IPS-NIHi11 (cell line): ENCODE results near the gene ADAM11.
"Not testable (repeated sequence)": the region's sequence is repeated elsewhere in the genome, so short reads cannot be mapped to it uniquely, and the experiment has no call there.

ENCODE experiments used
- DNase-seq: peaks from one replicate; pipeline ENCODE4 v3.0.0; 2012; ENCODE audit warnings: mixed read lengths, low spot score

The ADAM11 gene, protein sequence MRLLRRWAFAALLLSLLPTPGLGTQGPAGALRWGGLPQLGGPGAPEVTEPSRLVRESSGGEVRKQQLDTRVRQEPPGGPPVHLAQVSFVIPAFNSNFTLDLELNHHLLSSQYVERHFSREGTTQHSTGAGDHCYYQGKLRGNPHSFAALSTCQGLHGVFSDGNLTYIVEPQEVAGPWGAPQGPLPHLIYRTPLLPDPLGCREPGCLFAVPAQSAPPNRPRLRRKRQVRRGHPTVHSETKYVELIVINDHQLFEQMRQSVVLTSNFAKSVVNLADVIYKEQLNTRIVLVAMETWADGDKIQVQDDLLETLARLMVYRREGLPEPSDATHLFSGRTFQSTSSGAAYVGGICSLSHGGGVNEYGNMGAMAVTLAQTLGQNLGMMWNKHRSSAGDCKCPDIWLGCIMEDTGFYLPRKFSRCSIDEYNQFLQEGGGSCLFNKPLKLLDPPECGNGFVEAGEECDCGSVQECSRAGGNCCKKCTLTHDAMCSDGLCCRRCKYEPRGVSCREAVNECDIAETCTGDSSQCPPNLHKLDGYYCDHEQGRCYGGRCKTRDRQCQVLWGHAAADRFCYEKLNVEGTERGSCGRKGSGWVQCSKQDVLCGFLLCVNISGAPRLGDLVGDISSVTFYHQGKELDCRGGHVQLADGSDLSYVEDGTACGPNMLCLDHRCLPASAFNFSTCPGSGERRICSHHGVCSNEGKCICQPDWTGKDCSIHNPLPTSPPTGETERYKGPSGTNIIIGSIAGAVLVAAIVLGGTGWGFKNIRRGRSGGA

DNA sequence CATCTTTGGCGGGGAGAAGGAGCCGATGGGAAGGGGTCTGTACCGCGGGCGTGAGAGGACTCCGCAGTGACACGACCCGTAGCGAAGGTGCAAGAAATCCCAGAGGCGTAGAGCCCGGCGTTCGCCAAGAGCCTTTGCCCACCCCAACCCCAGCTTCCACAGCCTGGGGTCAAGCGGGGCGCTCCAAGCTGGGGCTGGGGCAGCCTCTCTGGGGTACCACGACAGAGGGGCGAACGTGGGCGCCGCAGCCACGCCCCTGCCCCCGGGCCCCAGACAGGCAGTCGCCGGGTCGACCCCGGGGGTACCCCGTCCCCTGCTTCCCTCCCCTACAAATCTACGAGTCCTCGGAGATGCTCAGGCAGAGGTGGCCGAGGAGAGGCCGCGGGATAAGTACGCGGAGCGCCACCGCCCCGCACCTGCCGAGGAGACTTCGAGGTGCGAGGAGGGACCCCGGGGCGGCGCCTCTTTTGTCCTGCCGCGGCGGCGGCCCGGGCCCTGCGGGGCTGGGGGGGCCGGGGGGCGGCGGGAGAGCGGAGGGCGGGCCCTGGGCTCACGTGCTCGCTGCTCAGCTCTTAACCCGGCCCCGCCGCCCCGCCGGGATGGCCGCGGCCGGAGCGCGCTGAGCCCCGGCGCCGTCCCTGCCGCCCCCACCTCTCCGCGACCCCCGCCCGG lies at the start of gene ADAM11:
Gene ADAM11, plus strand, starts transcription at position 575 of the 672 bp plus-strand sequence. CDS start 212 bp downstream, outside the sequence.
- peak; percentile 85 for DNase-seq

DNA sequence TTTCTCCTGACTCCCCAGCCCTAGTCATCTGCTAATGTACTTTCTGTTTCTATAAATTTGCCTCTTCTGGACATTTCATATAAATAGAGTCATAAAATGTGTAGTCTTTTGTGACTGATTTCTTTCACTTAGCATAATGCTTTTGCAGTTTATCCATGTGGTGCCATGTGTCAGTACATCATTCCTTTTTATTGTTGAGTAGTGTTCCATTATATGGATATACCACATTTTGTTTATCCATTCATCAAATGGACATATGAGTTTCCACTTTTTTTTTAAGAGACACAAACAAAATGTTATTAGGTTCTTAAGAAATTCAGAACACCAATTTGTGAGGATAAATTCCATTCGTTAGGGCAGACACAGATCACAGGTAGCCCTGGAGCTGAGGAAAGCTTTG lies 39.3 kb upstream of the ADAM11 start:
- DNase-seq, result no peak

DNA sequence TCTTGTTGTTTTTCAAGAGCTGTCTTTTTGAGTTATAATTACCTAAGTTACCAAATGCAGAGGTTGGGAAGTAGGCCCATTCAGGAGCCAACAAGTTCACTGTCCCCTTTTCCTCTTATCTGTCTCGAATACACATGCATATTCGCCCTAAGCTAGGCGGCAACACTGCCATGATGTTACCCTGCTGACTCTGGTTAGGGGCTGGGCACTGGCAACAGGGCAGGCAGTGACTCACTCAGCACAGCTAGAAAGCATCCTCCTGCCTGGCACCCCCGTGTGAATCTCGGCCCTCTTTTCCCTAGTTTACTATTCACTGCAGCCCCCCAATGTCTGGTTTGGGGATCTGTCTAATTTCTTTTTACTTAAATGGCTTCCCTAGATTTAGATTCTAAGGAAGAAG lies 36.5 kb upstream of the ADAM11 start:
- DNase-seq, result no peak

DNA sequence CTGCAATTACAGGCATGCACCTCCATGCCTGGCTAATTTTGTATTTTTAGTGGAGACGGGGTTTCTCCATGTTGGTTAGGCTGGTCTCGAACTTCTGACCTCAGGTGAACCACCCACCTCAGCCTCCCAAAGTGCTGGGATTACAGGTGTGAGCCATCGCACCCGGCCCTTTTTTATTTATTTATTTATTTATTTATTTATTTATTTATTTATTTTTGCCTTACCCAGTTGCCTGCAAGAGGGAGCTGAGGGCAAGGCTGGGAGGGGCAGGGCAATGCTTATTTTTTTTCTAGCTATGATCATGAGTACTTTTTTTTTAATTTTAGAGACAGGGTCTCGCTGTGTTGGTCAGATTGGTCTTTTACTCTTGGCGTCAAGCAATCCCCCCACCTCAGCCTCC lies 32.7 kb upstream of the ADAM11 start:
- DNase-seq, result not testable (repeated sequence)

DNA sequence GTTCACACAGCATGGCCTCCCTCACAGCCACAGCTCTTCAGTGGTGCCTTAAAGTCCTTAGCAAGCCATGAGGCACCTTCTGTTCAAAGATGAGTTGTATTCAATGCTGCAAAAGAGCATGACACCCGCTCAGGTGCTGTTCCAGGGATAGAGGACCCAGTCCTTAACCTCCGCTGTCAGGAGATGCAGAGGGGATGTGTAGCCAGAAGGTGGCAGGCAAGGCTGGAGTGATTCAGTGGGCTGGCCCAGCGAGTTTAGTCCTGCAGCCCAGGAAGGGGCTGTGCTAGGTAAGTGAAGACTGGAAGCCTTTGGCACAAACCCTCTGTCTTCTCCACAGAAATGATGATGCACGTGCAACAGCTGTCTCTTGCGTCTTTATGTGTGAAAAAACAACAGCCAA lies 25.0 kb upstream of the ADAM11 start:
- DNase-seq, result peak; percentile 72

DNA sequence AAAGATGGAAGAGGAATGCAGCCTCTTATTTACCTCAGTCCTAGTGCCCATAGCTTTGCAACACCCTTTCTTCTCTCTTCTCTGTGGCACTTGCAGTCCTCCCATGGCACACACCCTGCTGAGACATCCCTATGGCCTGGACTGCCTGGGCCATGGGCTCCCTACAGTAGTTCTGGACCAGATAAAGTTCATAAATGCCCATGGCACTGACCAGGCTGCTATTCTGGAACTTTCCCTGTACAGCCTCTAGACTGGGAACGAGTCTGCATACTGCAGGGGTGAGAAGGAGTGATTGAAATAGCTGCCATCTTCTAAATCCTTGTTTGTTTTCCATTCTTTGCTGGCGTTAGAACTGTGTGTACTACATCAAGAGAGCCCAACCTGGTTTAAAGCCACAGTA lies 24.5 kb upstream of the ADAM11 start:
- DNase-seq, result no peak

DNA sequence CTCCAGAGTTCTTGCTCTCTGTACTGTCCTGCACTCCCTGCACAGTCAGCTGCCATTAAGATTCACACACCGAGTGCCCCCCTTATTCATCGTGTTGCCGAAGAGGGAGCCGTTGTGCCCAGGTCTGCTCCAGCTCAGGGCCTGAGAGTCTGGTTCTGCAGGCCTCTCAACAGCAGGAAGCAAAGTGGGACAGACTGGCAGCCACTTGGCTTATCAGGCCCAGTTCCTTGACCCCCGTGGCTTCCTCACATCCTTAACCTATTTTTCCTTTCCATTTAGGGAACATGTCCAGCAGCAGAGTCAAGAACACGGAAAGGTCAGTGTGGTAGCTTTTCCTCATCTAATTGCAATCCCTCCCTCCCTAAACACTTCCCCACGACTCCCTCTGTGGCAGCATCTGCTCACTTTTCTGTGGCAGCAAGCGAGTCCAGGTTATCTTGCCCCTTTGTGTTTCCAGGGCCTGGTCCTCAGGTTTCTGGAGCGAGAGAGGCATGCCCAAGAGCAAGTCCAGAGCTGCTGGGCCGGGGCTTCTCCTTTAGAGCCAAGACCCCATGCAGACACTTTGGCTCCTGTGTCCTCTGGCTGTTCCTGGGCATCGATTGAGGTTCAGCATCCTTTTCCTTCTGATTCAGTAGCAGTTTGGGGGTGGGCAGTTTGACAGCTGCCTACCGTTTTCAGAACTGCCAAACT lies 22.1 kb upstream of the ADAM11 start:
- DNase-seq, result no peak

DNA sequence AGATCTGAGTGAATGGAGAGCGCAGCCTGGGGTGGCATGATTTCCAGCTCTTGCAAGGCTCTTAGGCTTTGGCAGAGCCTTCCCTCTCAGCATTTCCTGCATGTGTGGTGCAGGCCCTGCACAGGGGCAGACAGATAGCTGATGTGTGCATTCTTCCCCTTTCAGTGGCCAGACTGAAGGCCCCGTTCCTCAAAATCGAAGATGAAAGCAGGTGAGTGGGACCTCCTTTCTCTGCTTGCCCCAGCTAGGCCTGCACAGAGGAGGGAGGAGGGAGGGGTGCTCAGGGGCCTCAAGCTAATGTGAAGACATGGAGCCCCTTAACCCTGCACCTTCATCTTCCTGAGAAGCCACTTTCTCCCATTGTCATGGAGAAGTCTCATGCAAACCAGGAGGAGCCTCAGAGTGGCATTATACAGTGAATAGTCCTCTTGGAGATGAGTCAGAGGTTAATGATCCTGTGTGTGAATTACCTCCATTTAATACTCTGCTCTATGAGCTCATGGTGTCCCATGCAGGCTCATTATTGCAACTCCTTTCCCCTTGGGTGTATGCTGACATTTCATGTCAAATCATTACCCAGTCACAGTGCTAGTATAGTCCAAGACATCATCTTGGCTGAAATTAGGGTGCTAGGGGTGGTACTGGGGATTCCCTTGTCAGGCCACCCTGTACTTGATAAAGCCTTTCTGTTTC lies 20.4 kb upstream of the ADAM11 start:
- DNase-seq, result no peak

DNA sequence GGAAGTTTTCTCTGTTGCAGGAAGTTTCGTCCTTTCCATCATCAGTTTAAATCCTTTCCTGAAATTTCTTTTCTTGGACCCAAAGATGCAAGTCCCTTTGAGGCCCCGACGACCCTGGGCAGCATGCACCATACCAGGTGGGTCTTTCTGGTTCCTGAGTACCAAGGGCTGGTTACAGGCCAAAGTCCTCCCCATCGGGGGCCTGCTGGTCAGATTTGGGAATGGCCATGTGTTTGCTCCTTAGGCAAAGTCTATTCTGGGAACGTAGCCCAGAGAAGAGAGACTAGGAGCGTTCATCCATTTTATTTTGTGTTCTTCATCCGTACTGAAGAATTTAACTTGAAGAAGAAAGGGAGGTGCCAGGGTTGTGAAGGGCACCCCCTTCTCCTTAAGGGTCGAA lies 17.5 kb upstream of the ADAM11 start:
- DNase-seq, result no peak

DNA sequence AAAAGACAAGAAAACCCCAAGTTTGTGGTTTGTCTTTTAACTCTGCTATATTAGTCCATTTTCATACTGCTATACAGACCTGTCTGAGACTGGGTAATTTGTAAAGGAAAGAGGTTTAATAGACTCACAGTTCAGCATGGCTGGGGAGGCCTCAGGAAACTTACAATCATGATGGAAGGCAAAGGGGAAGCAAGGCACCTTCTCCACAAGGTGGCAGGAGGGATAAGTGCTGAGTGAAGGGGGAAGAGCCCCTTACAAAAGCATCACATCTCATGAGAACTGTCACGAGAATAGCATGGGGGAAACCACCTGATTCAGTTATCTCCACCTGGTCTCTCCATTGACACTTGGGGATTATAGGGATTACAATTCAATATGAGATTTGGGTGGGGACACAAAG lies 13.5 kb upstream of the ADAM11 start:
- no peak for DNase-seq

DNA sequence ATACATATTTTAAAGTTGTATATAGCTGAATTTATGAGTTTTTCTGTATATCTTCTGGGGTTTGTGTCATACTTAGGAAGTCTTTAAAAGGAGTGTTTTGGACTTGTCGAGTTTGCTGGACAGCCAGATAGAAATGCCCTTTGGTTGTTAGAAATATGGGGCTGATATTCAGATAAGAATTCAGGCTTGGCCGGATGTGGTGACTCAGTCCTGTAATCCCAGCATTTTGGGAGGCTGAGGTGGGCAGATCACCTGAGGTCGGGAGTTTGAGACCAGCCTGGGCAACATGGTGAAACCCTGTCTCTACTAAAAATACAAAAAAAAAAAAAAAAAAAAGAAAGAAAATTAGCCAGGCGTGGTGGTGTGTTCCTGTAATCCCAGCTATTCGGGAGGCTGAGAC lies 13.1 kb upstream of the ADAM11 start:
- DNase-seq, result not testable (repeated sequence)

DNA sequence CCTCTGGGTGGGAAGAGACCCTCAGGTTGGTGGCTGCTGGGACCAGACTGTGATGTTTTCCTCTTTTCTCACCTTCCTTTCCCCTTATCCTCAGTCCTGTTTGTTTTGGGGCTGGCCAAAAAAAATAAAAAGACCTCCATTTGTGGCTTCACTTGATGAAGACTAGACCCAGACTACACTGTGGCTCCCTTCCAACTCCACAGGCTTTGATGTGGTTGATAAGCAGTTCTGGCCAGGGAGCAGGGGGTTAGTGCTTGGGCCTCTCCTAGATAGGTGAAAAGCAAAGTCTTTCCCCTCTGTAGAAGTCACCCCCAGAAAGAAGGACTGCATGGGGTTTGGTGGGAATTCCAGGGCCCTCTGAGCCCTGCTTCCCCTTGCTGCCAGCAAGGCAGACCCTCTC lies 11.2 kb upstream of the ADAM11 start:
- DNase-seq, result no peak

DNA sequence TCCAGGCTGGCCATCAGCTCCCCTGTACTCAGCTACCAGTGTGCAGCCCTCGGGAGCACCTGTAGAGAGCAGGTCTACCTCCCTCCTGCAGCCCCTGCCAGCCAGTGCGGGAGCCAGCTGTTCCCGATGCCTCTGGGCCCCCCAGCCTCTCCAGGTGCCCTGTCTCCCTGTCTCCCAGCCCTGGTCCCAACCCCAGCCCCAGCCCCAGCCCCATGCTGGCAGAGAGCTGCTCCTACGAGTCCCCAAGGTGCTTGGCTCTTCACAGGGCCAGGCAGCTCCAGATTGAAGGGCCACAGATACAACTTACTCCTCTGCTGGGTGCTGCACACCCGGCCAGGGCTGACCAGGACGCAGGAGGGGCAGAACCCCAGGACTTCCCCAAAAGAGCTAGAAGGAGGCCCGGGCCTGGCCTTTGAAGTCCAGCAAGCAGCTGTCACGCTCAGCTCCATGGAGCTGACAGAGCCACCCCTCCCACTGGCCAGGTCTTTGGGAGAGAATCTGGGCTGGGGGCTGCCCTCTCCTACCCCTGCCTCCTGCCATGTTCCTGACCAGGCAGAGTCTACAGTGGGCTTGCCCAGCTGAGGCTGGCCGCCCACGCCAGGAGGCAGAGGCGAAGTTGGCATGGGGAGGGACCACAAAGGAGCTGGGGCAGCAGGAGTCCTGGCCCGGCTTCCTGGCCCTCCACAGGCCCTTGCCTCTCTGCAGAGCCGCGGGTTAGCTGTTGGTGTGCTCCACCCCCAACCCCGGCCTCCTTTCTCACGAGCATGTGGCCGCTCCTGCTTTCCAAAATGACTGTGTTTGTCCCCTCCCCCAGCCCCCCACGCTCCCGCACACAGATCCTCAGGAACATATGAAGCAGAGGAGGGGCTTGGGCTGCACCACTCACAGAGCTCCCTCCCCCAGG lies 9.5 kb upstream of the ADAM11 start:
- peak; percentile 16 for DNase-seq

DNA sequence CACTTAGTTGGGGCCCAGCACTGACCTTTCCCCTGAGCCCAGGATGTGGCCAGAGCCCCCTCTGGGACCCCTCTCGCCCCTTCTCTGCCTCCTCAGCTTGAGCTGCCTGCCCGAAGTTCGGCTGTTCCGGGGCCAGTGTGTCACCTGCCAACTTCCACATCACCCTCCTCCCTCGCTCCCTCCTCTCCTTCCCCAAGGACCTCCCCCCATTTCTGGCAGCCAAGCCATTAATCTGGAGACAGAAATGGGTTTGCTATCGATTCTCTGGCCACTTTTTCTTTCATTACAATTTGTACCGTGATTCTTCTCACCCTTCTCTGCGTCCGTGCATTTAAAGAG lies 8.8 kb upstream of the ADAM11 start:
- DNase-seq, result no peak

DNA sequence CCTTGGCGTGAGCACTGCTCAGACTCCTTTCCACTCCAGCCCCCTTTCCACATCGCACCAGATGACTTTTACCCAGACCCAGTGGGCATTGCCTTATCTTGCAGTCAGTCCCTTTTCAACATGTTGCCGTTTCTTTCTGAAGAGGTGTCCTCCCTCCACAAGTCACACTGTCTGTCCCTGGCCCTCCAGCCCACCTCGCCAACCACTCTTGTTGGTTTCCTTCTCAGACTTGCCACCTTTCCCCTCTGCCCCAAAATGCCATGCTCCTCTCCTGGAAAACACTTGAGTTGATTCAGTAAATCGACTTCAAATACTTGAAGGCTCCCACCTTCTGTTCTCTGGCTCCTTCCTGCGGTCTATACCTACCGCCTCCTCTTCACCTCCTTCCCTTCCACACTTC lies 7.5 kb upstream of the ADAM11 start:
- no peak for DNase-seq

DNA sequence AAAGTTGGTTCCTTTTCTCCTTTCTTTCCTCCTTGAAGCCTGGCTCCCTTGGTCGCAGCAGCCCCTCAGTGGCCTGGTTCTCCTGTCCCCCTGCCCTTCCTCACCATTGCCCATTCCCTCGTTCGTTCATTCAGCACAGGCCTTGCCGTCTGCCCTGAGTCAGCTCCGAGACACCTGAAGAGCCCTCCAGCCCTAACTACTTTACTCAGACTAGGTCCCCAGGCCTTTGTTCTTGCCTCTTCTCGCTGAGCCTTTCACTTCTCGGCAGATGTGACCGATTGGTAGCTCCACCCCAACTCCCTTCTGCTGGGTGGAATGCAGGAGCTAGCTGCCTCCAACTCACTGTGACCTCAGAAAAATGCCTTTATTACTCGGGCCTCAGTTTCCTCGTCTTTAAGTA lies 7.0 kb upstream of the ADAM11 start:
- no peak for DNase-seq

DNA sequence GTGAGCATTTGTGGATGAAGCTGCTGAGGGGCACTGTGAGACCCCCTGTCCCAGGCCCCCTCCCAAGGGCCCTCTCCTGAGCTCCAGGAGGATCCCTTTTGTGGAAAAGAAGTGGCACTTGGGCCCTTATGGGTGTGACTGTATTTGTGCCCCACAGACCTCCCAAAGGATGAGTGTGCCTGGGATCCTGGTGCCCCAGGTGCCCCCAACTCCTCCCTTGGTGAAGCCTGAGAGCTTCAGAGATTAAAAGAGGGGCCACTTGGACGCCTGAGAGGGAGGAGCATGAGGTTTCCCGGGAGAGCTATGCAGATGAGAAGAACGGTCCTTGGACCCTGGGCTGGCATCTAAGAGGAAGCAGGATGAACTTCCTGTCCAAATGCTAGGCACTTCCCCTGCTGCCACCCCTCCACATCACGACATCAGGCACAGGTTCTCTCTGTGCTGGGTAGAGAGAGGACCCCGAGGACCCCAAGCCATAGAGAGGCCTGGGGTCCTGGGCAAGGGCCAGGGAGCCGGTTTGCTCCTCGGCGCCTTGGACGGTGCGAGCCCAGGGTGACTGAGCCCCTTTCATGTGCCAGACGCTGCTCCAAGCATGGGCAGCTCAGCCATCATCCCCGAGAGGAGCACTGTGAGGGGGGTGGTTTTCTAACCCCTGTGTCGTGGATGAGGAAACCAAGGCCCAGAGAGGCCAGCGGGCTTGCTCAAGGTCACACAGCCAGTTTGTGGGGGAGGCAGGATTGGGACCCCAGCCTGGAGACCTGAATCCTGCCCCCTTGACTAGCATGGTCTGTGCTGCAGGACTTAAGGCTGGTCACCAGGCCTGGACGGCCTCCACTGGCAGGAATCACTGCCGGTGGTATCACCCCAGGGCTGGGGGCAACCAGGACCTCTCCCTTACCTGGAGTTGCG lies 5.6 kb upstream of the ADAM11 start:
- DNase-seq, result no peak

DNA sequence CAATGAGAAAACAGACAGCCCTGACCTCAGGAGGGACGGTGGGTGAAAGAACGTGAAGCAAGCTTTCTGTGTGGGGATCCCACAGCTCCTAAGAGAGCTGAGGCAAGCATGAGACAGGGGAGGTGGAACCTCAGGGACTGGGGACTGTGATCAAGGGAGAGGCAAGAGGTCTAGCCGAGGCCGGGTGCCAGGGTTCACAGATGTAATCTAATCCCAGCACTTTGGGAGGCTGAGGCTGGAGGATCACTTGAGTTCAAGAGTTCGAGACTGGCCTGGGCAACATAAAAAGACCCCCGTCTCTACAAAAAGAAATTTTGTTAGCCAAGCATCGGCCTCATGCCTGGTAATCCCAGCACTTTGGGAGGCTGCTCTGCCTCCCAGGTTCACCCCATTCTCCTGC lies 4.5 kb upstream of the ADAM11 start:
- no peak for DNase-seq

DNA sequence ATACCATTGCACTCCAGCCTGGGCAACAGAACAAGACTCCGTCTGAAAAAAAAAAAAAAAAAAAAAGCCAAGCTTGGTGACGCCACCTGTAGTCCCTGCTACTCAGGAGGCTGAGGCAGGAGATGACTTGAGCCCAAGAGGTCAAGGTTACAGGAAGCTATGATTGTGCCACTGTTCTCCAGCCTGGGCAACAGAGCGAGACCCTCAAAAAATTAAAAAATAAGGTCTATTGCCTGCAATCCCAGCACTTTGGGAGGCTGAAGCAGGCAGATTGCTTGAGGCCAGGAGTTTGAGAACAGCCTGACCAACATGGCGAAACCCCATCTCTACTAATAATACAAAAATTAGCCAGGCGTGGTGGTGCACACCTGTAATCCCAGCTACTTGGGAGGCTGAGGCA lies 3.6 kb upstream of the ADAM11 start:
- not testable (repeated sequence) for DNase-seq
